B cell (primary cell): Measurements from ENCODE around the gene BCKDHA. TPM values are rescaled to one million over a fixed set of nuclear protein-coding genes. Genes with fewer than 3 reads are reported as not detected.

Experiments
- ATAC-seq: fragments of 200-7000 bp; cut with Tn5 transposase; one replicate; pipeline ENCODE4 v1.10.0; 2021; ENCODE audit warnings: low read depth, mild to moderate bottlenecking, moderate number of reproducible peaks, moderate library complexity
- CTCF ChIA-PET: fragments of 350-600 bp; sonication (Branson Sonifier 250); formaldehyde crosslinking; loops from one replicate; lab custom pipeline; 2021; ENCODE audit warnings: antibody characterized with exemption, inconsistent platforms; lab: Charles Lee
- POLR2A ChIA-PET: fragments of 350-600 bp; sonication (Branson Sonifier 250); formaldehyde crosslinking; loops from one replicate; lab custom pipeline; 2021; ENCODE audit warnings: antibody characterized with exemption; lab: Charles Lee
- DNase-seq: peaks from one replicate; pipeline ENCODE4 v3.0.0; 2013
- H2AFZ ChIP-seq: 2 replicates; pipeline ENCODE4 v1.6.1; 2012; ENCODE audit warnings: mild to moderate bottlenecking, low read depth, low read length; ENCODE audit not compliant: insufficient read depth, poor library complexity, severe bottlenecking
- H3K27ac ChIP-seq, 2 donors: 1 replicate in 1 of 2; 2 replicates in 1 of 2; pipeline ENCODE4 v1.5.1; 2012 to 2013; ENCODE audit warnings: low read length in 2 of 2, mild to moderate bottlenecking in 2 of 2, moderate library complexity in 1 of 2
- H3K27me3 ChIP-seq, 4 experiments: fragments of 200-600 bp in 1 of 4; sonication (generic) in 1 of 4; replicated peaks in 1 of 4; 1 replicate in 2 of 4; 2 replicates in 2 of 4; pipeline versions ENCODE4 v1.6.1 to v1.7.0; 2013 to 2016; ENCODE audit warnings: low read length in 3 of 4, mild to moderate bottlenecking in 2 of 4, mixed read lengths in 1 of 4, moderate library complexity in 1 of 4; ENCODE audit not compliant: insufficient read depth in 4 of 4, control insufficient read depth in 3 of 4; ENCODE audit errors: control extremely low read depth in 1 of 4
- H3K36me3 ChIP-seq, 2 experiments: replicated peaks in 1 of 2; 1 replicate in 1 of 2; 2 replicates in 1 of 2; pipeline versions ENCODE4 v1.6.1 to v1.7.1; 2013; ENCODE audit warnings: low read length in 1 of 2; ENCODE audit not compliant: insufficient read depth in 2 of 2, control insufficient read depth in 1 of 2; ENCODE audit errors: control extremely low read depth in 1 of 2, extremely low read depth in 1 of 2
- H3K4me1 ChIP-seq, 2 donors: fragments of 200-600 bp in 1 of 2; sonication (generic) in 1 of 2; 1 replicate in 1 of 2; 2 replicates in 1 of 2; pipeline versions ENCODE4 v1.5.1 to v1.6.1; 2013 to 2017; ENCODE audit warnings: low read length in 2 of 2; ENCODE audit not compliant: control insufficient read depth in 2 of 2, insufficient read depth in 2 of 2
- H3K4me2 ChIP-seq: replicated peaks from 2 replicates; pipeline ENCODE3; 2012; ENCODE audit warnings: mild to moderate bottlenecking, low read depth, low read length; ENCODE audit not compliant: poor library complexity, severe bottlenecking
- H3K4me3 ChIP-seq, 5 experiments: fragments of 200-600 bp in 1 of 5; sonication (generic) in 1 of 5; 1 replicate in 3 of 5; 2 replicates in 2 of 5; pipeline versions ENCODE4 v1.5.1 to v1.7.0; 2011 to 2016; ENCODE audit warnings: low read length in 4 of 5, mild to moderate bottlenecking in 4 of 5, low read depth in 2 of 5, control low read depth in 1 of 5, moderate library complexity in 1 of 5; ENCODE audit not compliant: insufficient read depth in 1 of 5; ENCODE audit errors: control extremely low read depth in 1 of 5, extremely low read depth in 1 of 5
- H3K79me2 ChIP-seq: fragments of 200-600 bp; sonication (generic); one replicate; pipeline ENCODE4 v1.6.0; 2016; ENCODE audit warnings: low read length; ENCODE audit not compliant: control insufficient read depth, insufficient read depth
- H3K9ac ChIP-seq: fragments of 200-600 bp; sonication (generic); 2 replicates; pipeline ENCODE4 v1.6.1; 2017; ENCODE audit warnings: mild to moderate bottlenecking, low read length, moderate library complexity
- H3K9me3 ChIP-seq, 3 donors: one replicate each; pipeline versions ENCODE4 v1.6.1 to v1.7.1; 2013; ENCODE audit warnings: low read length in 2 of 3; ENCODE audit not compliant: control insufficient read depth in 2 of 3, insufficient read depth in 1 of 3; ENCODE audit errors: control extremely low read depth in 1 of 3
- H4K20me1 ChIP-seq: 2 replicates; pipeline ENCODE4 v1.6.0; 2012; ENCODE audit warnings: mild to moderate bottlenecking, low read length; ENCODE audit not compliant: insufficient read depth, control insufficient read depth, poor library complexity, severe bottlenecking
- H3K27ac Mint-ChIP-seq: one replicate; pipeline ENCODE4 v1.8.0; 2021; ENCODE audit warnings: mixed read lengths
- H3K27me3 Mint-ChIP-seq: one replicate; pipeline ENCODE4 v1.8.0; 2021; ENCODE audit warnings: mixed read lengths
- H3K4me1 Mint-ChIP-seq: one replicate; pipeline ENCODE4 v1.8.0; 2021; ENCODE audit warnings: mixed read lengths
- H3K4me3 Mint-ChIP-seq: one replicate; pipeline ENCODE4 v1.8.0; 2021; ENCODE audit warnings: mixed read lengths
- H3K9me3 Mint-ChIP-seq: one replicate; pipeline ENCODE4 v1.8.0; 2022; ENCODE audit warnings: mixed read lengths; ENCODE audit not compliant: insufficient read depth
- CTCF ChIP-seq: fragments of 200-600 bp; IDR thresholded peaks from one replicate; pipeline ENCODE4 v1.8.0; 2022; ENCODE audit warnings: antibody characterized with exemption, mild to moderate bottlenecking
- EZH2 ChIP-seq: IDR thresholded peaks from 2 replicates; pipeline ENCODE4 v1.6.1; 2012; ENCODE audit warnings: borderline replicate concordance, low read depth, mild to moderate bottlenecking, moderate library complexity, low read length; ENCODE audit not compliant: insufficient read depth, poor library complexity, severe bottlenecking
- WGBS: methylation state at CpG from one replicate; pipeline ENCODE4 v1.1.5; 2013; ENCODE audit warnings: missing lambda C conversion rate; ENCODE audit not compliant: insufficient coverage; 5-methylcytosine and 5-hydroxymethylcytosine counted together
- intact Hi-C: fragments of 100-400 bp; cut with micrococcal nuclease; formaldehyde crosslinking; loops from one replicate; pipeline ENCODE4 v1.10.0; 2022
- polyA plus RNA-seq: library from polyadenylated mRNA; depleted of rRNA; stranded (reverse); fragments of >200 nt; gene quantifications from 2 replicates; pipeline ENCODE4 v1.2.3, GENCODE V29; 2012
- total RNA-seq, 2 donors: library from RNA; stranded (reverse); fragments of 120-200 nt in 1 of 2; gene quantifications; 1 replicate in 1 of 2; 2 replicates in 1 of 2; pipeline versions ENCODE4 v1.2.3 to v1.2.4, GENCODE V29; 2013 to 2022

BCKDHA gene
- total and polyA plus RNA-seq, 2 donors (not counting 1 experiment from before 2014, with no cell fraction given) = 20.6 to 39.7 TPM

- no peak overlapping the region for H3K4me3 Mint-ChIP-seq
- ChIA-PET CTCF (interaction anchor here (1.3 to 10.7 kb wide), 2 partner anchors 125 to 126 kb away, joined by 7 to 442 read pairs; partner anchors contain the start of gene CEACAM21), POLR2A (no interaction called here)
- peaks cover 17% of the 10 kb centered on the region for H3K27me3 Mint-ChIP-seq
- peak overlapping the region; percentile 55 for H3K27ac Mint-ChIP-seq
- peaks cover 4% of the 10 kb centered on the region for H3K4me1 Mint-ChIP-seq
- no peak overlapping the region for H3K9ac ChIP-seq
- H3K27ac ChIP-seq = no peak overlapping the region
- peaks cover 0 to 4% (median 0%) of the 10 kb centered on the region in 4 experiments for H3K27me3 ChIP-seq
- ATAC-seq = no peak
- no peaks in the 10 kb centered on the region for H3K9me3 Mint-ChIP-seq
- H3K4me1 ChIP-seq = peaks cover 5 to 15% of the 10 kb centered on the region in 2 donors
- intact Hi-C loops = no loop called here
- peaks cover 10% of the 10 kb centered on the region for H3K79me2 ChIP-seq
- no peaks in the 10 kb centered on the region for H3K9me3 ChIP-seq
- DNase-seq = no peak
- no peaks in the 10 kb centered on the region for H3K36me3 ChIP-seq
- TF ChIP-seq EZH2 = no peak
- no peak for TF ChIP-seq CTCF
- 90% methylated on average over 6 of the region's 6 CpGs for WGBS
- H3K4me2 ChIP-seq = no peak overlapping the region
- no peak overlapping the region for H2AFZ ChIP-seq
- no peaks in the 10 kb centered on the region for H4K20me1 ChIP-seq
- no peak overlapping the region for H3K4me3 ChIP-seq
These were observed 46.3 kb downstream of the BCKDHA start for GRCh38 chr19:41443813-41444455.

GRCh38 chr19:41445575-41445974 lies 48.0 kb downstream of the BCKDHA start:
- H3K27me3 Mint-ChIP-seq = peaks cover 17% of the 10 kb centered on the region
- H3K9me3 Mint-ChIP-seq = no peaks in the 10 kb centered on the region
- ChIA-PET CTCF (interaction anchor here (2.4 to 10.9 kb wide), 3 partner anchors 11 to 124 kb away, joined by 5 to 442 read pairs (median 163); partner anchors contain the start of gene CEACAM21), POLR2A (no interaction called here)
- H3K36me3 ChIP-seq = no peaks in the 10 kb centered on the region
- TF ChIP-seq CTCF = no peak
- TF ChIP-seq EZH2 = no peak
- H2AFZ ChIP-seq = no peak overlapping the region
- DNase-seq (no peak), ATAC-seq (no peak)
- intact Hi-C loops = no loop called here
- no peak overlapping the region for H3K27ac ChIP-seq
- H3K27me3 ChIP-seq = peaks cover 0 to 4% (median 0%) of the 10 kb centered on the region in 4 experiments
- H3K4me1 Mint-ChIP-seq = peaks cover 12% of the 10 kb centered on the region
- no peak overlapping the region for H3K27ac Mint-ChIP-seq
- peaks cover 4 to 10% of the 10 kb centered on the region in 2 donors for H3K4me1 ChIP-seq
- H3K4me3 Mint-ChIP-seq = no peak overlapping the region
- 68% methylated on average over 5 of the region's 5 CpGs for WGBS
- no peaks in the 10 kb centered on the region for H4K20me1 ChIP-seq
- no peak overlapping the region for H3K9ac ChIP-seq
- no peak overlapping the region for H3K4me2 ChIP-seq
- no peak overlapping the region for H3K4me3 ChIP-seq
- H3K9me3 ChIP-seq = no peaks in the 10 kb centered on the region
- H3K79me2 ChIP-seq = no peaks in the 10 kb centered on the region
